HepG2 (cell line): Measurements from ENCODE around the gene FRMD3. TPM values are rescaled to one million over a fixed set of nuclear protein-coding genes. Genes with fewer than 3 reads are reported as not detected.

Experiments
- ARID5B ChIP-seq: IDR thresholded peaks from 2 replicates; pipeline ENCODE4 v1.4.0; 2020; ENCODE audit warnings: mild to moderate bottlenecking, missing genetic modification reagents
- ASH2L ChIP-seq: fragments of 300-600, 200-600 bp; sonication (generic); IDR thresholded peaks from 2 replicates; pipeline ENCODE4 v1.7.0; 2017; ENCODE audit warnings: low read depth, mild to moderate bottlenecking, moderate library complexity, mixed read lengths, low read length; ENCODE audit not compliant: insufficient read length
- FOXA3 ChIP-seq: IDR thresholded peaks from 2 replicates; pipeline ENCODE4 v1.6.1; 2016; ENCODE audit warnings: missing genetic modification reagents, missing compliant biosample characterization
- FOXK1 ChIP-seq: sonication (generic); formaldehyde crosslinking; IDR thresholded peaks from 2 replicates; pipeline ENCODE4 v1.4.0; 2020; ENCODE audit warnings: low read depth, missing genetic modification reagents, borderline replicate concordance
- HNF4A ChIP-seq: sonication (generic); formaldehyde crosslinking; IDR thresholded peaks from 2 replicates; pipeline ENCODE4 v1.4.0; 2020; ENCODE audit warnings: missing genetic modification reagents
- HNF4G ChIP-seq, 2 experiments: sonication (generic) in 1 of 2; formaldehyde crosslinking in 1 of 2; IDR thresholded peaks; 2 replicates each; pipeline versions ENCODE4 v1.4.0 to v1.6.1; 2011 to 2020; ENCODE audit warnings: borderline replicate concordance in 2 of 2, low read depth in 2 of 2, mild to moderate bottlenecking in 2 of 2, low read length in 1 of 2, missing genetic modification reagents in 1 of 2, moderate library complexity in 1 of 2
- IKZF5 ChIP-seq: IDR thresholded peaks from 2 replicates; pipeline ENCODE4 v1.6.1; 2018; ENCODE audit warnings: missing genetic modification reagents, mild to moderate bottlenecking, missing compliant biosample characterization
- ISL2 ChIP-seq: sonication (generic); formaldehyde crosslinking; IDR thresholded peaks from 2 replicates; pipeline ENCODE4 v1.5.0; 2020; ENCODE audit warnings: missing genetic modification reagents
- MED1 ChIP-seq: sonication (generic); formaldehyde crosslinking; IDR thresholded peaks from 2 replicates; pipeline ENCODE4 v1.4.0; 2020; ENCODE audit warnings: missing genetic modification reagents
- MIXL1 ChIP-seq: IDR thresholded peaks from 2 replicates; pipeline ENCODE4 v1.6.1; 2016
- NFIC ChIP-seq: IDR thresholded peaks from 2 replicates; pipeline ENCODE4 v1.6.1; 2012; ENCODE audit warnings: mild to moderate bottlenecking, low read length, inconsistent platforms
- RXRB ChIP-seq: IDR thresholded peaks from 2 replicates; pipeline ENCODE4 v1.6.1; 2016; ENCODE audit warnings: borderline replicate concordance, missing genetic modification reagents, missing compliant biosample characterization
- SAP130 ChIP-seq: IDR thresholded peaks from 2 replicates; pipeline ENCODE4 v1.6.1; 2016; ENCODE audit warnings: low read depth
- SMYD3 ChIP-seq: sonication (generic); formaldehyde crosslinking; IDR thresholded peaks from 2 replicates; pipeline ENCODE4 v1.8.1; 2023; ENCODE audit warnings: mild to moderate bottlenecking, missing genetic modification reagents
- TBX2 ChIP-seq: sonication (generic); formaldehyde crosslinking; IDR thresholded peaks from 2 replicates; pipeline ENCODE4 v1.5.0; 2020; ENCODE audit warnings: missing genetic modification reagents, mild to moderate bottlenecking, borderline replicate concordance
- THRA ChIP-seq: sonication (generic); formaldehyde crosslinking; IDR thresholded peaks from 2 replicates; pipeline ENCODE4 v1.4.0; 2020; ENCODE audit warnings: missing genetic modification reagents, borderline replicate concordance
- ZFP37 ChIP-seq: sonication (generic); formaldehyde crosslinking; IDR thresholded peaks from 2 replicates; pipeline ENCODE4 v1.4.0; 2020; ENCODE audit warnings: missing genetic modification reagents, borderline replicate concordance
- ZNF33B ChIP-seq: sonication (generic); formaldehyde crosslinking; IDR thresholded peaks from 2 replicates; pipeline ENCODE4 v1.5.1; 2020; ENCODE audit warnings: mild to moderate bottlenecking, missing genetic modification reagents
- ZNF350 ChIP-seq: sonication (generic); formaldehyde crosslinking; IDR thresholded peaks from 2 replicates; pipeline ENCODE4 v1.4.0; 2020; ENCODE audit warnings: mild to moderate bottlenecking, low read depth, missing genetic modification reagents, borderline replicate concordance
- ZNF589 ChIP-seq: sonication (generic); formaldehyde crosslinking; conservative IDR thresholded peaks from 2 replicates; pipeline ENCODE4 v1.8.0; 2022; ENCODE audit warnings: mild to moderate bottlenecking, moderate library complexity, missing genetic modification reagents
- ZSCAN30 ChIP-seq: sonication (generic); formaldehyde crosslinking; IDR thresholded peaks from 2 replicates; pipeline ENCODE4 v1.5.0; 2020; ENCODE audit warnings: mild to moderate bottlenecking, missing genetic modification reagents
- polyA plus RNA-seq, 8 experiments: library from polyadenylated mRNA; depleted of rRNA in 3 of 8; stranded (reverse) in 7 of 8; unstranded in 1 of 8; fragments of >200 nt; fragmentation: Illumina TruSeq in 4 of 8; extraction: Trizol in 4 of 8; gene quantifications; 2 replicates each; pipeline versions ENCODE4 v1.2.1 to v1.2.3, GENCODE V29; 2011 to 2016; ENCODE audit warnings: low read depth in 4 of 8, missing spikeins in 1 of 8, mixed read lengths in 1 of 8; ENCODE audit not compliant: insufficient read depth in 1 of 8
- total RNA-seq, 5 experiments: library from RNA; depleted of rRNA; stranded (reverse); fragments of >200 nt; fragmentation: Illumina TruSeq; extraction: Trizol; gene quantifications; 2 replicates each; pipeline ENCODE4 v1.2.3, GENCODE V29; 2016; ENCODE audit warnings: low read depth in 1 of 5
- TF ChIP-seq, protein P1 (sequence below): IDR thresholded peaks from 2 replicates; pipeline ENCODE4 v1.6.1; 2016; ENCODE audit warnings: low read depth
- TF ChIP-seq, protein P2 (sequence below): sonication (generic); formaldehyde crosslinking; IDR thresholded peaks from 2 replicates; pipeline ENCODE4 v1.8.1; 2023; ENCODE audit warnings: missing genetic modification reagents, mild to moderate bottlenecking, borderline replicate concordance

The FRMD3 gene
- total and polyA plus RNA-seq, 2 of the 13 experiments (the other 11 are each of a cell fraction or from before 2014, with no cell fraction given): 3.2 to 7.7 TPM

GRCh38 chr9:83429229-83429628 is 109.0 kb downstream of the FRMD3 start (continued):
- TF ChIP-seq HNF4G (IDR thresholded peaks at IDR 0.05; ENCODE audit: borderline replicate concordance, low read depth, low read length): peak; percentile 12; the same call in 1 of the 2 replicates
- no peak for TF ChIP-seq HNF4G (CRISPR knock-in tag; IDR thresholded peaks at IDR 0.05; ENCODE audit: borderline replicate concordance, low read depth)
- peak; percentile 70 for TF ChIP-seq HNF4A (CRISPR knock-in tag)
- TF ChIP-seq ZNF350 (CRISPR knock-in tag): no peak
- TF ChIP-seq ARID5B (CRISPR knock-in tag): peak; percentile 75; the same call in 1 of the 2 replicates
- peak; percentile 66; the same call in 1 of the 2 replicates for TF ChIP-seq TBX2 (CRISPR knock-in tag)
- TF ChIP-seq IKZF5: 0 out of 2 replicates have a peak, but pooled peaks have one; percentile 49
- no peak for TF ChIP-seq ZNF589 (CRISPR knock-in tag)
- 0 out of 2 replicates have a peak, but pooled peaks have one; percentile 15 for TF ChIP-seq MIXL1 (CRISPR knock-in tag)
- no peak for TF ChIP-seq ZNF33B
- TF ChIP-seq SMYD3: no peak
- TF ChIP-seq FOXA3 (CRISPR knock-in tag): peak; percentile 57; the same call in 1 of the 2 replicates
- peak; percentile 59; the same call in 1 of the 2 replicates for TF ChIP-seq RXRB (CRISPR knock-in tag)
- peak; percentile 35; the same call in 1 of the 2 replicates for TF ChIP-seq SAP130 (CRISPR knock-in tag)
- TF ChIP-seq, protein P1, sequence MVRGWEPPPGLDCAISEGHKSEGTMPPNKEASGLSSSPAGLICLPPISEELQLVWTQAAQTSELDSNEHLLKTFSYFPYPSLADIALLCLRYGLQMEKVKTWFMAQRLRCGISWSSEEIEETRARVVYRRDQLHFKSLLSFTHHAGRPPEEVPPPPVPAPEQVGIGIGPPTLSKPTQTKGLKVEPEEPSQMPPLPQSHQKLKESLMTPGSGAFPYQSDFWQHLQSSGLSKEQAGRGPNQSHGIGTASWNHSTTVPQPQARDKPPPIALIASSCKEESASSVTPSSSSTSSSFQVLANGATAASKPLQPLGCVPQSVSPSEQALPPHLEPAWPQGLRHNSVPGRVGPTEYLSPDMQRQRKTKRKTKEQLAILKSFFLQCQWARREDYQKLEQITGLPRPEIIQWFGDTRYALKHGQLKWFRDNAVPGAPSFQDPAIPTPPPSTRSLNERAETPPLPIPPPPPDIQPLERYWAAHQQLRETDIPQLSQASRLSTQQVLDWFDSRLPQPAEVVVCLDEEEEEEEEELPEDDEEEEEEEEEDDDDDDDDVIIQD (CRISPR knock-in tag): peak; percentile 19; the same call in 1 of the 2 replicates
- TF ChIP-seq ISL2: peak; percentile 49; the same call in 1 of the 2 replicates
- no peak for TF ChIP-seq NFIC
- no peak for TF ChIP-seq FOXK1 (CRISPR knock-in tag)
- peak; percentile 68 for TF ChIP-seq ASH2L
- TF ChIP-seq, protein P2, sequence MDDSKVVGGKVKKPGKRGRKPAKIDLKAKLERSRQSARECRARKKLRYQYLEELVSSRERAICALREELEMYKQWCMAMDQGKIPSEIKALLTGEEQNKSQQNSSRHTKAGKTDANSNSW (CRISPR knock-in tag): no peak
- no peak for TF ChIP-seq ZFP37 (CRISPR knock-in tag)
- no peak for TF ChIP-seq ZSCAN30
- TF ChIP-seq MED1: peak; percentile 38
- TF ChIP-seq THRA (CRISPR knock-in tag): 0 out of 2 replicates have a peak, but pooled peaks have one; percentile 15
